ENCODE data around the gene SKOR1.

GRCh38 chr15:67883234-67883773 is 58.0 kb downstream of the SKOR1 start:
- TF ChIP-seq, protein P1, sequence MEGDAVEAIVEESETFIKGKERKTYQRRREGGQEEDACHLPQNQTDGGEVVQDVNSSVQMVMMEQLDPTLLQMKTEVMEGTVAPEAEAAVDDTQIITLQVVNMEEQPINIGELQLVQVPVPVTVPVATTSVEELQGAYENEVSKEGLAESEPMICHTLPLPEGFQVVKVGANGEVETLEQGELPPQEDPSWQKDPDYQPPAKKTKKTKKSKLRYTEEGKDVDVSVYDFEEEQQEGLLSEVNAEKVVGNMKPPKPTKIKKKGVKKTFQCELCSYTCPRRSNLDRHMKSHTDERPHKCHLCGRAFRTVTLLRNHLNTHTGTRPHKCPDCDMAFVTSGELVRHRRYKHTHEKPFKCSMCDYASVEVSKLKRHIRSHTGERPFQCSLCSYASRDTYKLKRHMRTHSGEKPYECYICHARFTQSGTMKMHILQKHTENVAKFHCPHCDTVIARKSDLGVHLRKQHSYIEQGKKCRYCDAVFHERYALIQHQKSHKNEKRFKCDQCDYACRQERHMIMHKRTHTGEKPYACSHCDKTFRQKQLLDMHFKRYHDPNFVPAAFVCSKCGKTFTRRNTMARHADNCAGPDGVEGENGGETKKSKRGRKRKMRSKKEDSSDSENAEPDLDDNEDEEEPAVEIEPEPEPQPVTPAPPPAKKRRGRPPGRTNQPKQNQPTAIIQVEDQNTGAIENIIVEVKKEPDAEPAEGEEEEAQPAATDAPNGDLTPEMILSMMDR (conservative IDR thresholded peaks at IDR 0.05 in 1 of 2, IDR thresholded peaks at IDR 0.05 in 1 of 2; ENCODE audit: extremely low read depth in 1 of 2, insufficient read depth in 1 of 2, low read depth in 1 of 2, low read length in 2 of 2): no peak
- TF ChIP-seq EZH2 (IDR thresholded peaks at IDR 0.05; ENCODE audit: borderline replicate concordance, low read length): no peak

All from mammary epithelial cell (primary cell).